Spleen (tissue), 11 donors: ENCODE results near the gene FSIP1. TPM values are rescaled to one million over a fixed set of nuclear protein-coding genes. Genes with fewer than 3 reads are reported as not detected.

ENCODE experiments used
- DNase-seq: peaks from one replicate; pipeline ENCODE4 v3.0.0-alpha.2; 2020
- H3K27ac ChIP-seq, 8 donors: fragments of 200-600 bp; sonication (generic) in 7 of 8; 1 replicate in 4 of 8; 2 replicates in 4 of 8; pipeline versions ENCODE4 v1.5.0 to v1.8.0; 2016 to 2021; ENCODE audit warnings: inconsistent platforms in 4 of 8, mild to moderate bottlenecking in 4 of 8, moderate library complexity in 1 of 8
- H3K27me3 ChIP-seq, 7 donors: fragments of 200-600 bp; sonication (generic) in 6 of 7; replicated peaks in 1 of 7; 1 replicate in 4 of 7; 2 replicates in 3 of 7; pipeline versions ENCODE4 v1.5.0 to v1.8.0; 2016 to 2021; ENCODE audit warnings: inconsistent platforms in 3 of 7, mild to moderate bottlenecking in 1 of 7
- H3K36me3 ChIP-seq, 6 donors: fragments of 200-600 bp; sonication (generic) in 5 of 6; 1 replicate in 4 of 6; 2 replicates in 2 of 6; pipeline versions ENCODE4 v1.5.0 to v1.8.0; 2016 to 2021; ENCODE audit warnings: inconsistent platforms in 2 of 6
- H3K4me1 ChIP-seq, 6 donors: fragments of 200-600 bp; sonication (generic) in 5 of 6; 1 replicate in 3 of 6; 2 replicates in 3 of 6; pipeline versions ENCODE4 v1.5.0 to v1.8.0; 2016 to 2021; ENCODE audit warnings: inconsistent platforms in 3 of 6
- H3K4me3 ChIP-seq, 8 donors: fragments of 200-600 bp; sonication (generic) in 7 of 8; 1 replicate in 4 of 8; 2 replicates in 4 of 8; pipeline versions ENCODE4 v1.5.0 to v1.8.0; 2016 to 2021; ENCODE audit warnings: inconsistent platforms in 4 of 8, mild to moderate bottlenecking in 4 of 8, moderate library complexity in 2 of 8
- H3K9me3 ChIP-seq, 8 donors: fragments of 200-600 bp; sonication (generic) in 7 of 8; 1 replicate in 4 of 8; 2 replicates in 4 of 8; pipeline versions ENCODE4 v1.5.0 to v1.8.0; 2016 to 2021; ENCODE audit warnings: inconsistent platforms in 4 of 8
- CTCF ChIP-seq, 11 experiments: fragments of 200-600 bp in 7 of 11; fragments of 450-650 bp in 4 of 11; sonication (generic) in 4 of 11; IDR thresholded peaks in 8 of 11; conservative IDR thresholded peaks in 3 of 11; 1 replicate in 7 of 11; 2 replicates in 4 of 11; pipeline versions ENCODE4 v1.4.0 to v1.8.0; 2016 to 2021; ENCODE audit warnings: antibody characterized with exemption in 11 of 11, inconsistent platforms in 4 of 11, mild to moderate bottlenecking in 1 of 11
- POLR2A ChIP-seq, 3 donors: fragments of 450-650 bp; IDR thresholded peaks; one replicate each; pipeline ENCODE4 v1.5.1; 2017; ENCODE audit warnings: antibody characterized with exemption in 3 of 3, mild to moderate bottlenecking in 1 of 3
- POLR2AphosphoS5 ChIP-seq, 3 donors: sonication (generic); formaldehyde crosslinking; IDR thresholded peaks; one replicate each; pipeline ENCODE4 v1.5.1; 2017; ENCODE audit warnings: antibody characterized with exemption in 3 of 3
- WGBS, 5 donors: extraction: QIAGEN DNeasy Blood & Tissue Kit in 3 of 5; methylation state at CpG; one replicate each; pipeline versions ENCODE4 v1.1.5 to v1.1.7; 2013 to 2018; 5-methylcytosine and 5-hydroxymethylcytosine counted together
- intact Hi-C: fragments of 100-400 bp; cut with DNase I; formaldehyde crosslinking; loops from one replicate; pipeline ENCODE4 v1.15.0; 2023; ENCODE audit warnings: low total_unique reads
- polyA plus RNA-seq, 3 donors: library from polyadenylated mRNA; stranded (reverse); fragments of 200-250 nt; gene quantifications; one replicate each; pipeline ENCODE4 v1.2.1, GENCODE V29; 2013
- total RNA-seq, 7 donors: library from RNA; depleted of rRNA in 3 of 7; stranded (reverse); fragments of >200 nt in 3 of 7; fragmentation: NEBNext Ultra II Directional in 4 of 7; extraction: Animal tissue kit (Norgen Biotek cat#: 25700) in 4 of 7; gene quantifications; one replicate each; pipeline versions ENCODE4 v1.1.0 to v1.2.1, GENCODE V29; 2016 to 2021
- donor health status: healthy with polysubstance abuse.
- donor health status: DM: no; HTN: no; CAD: no; lungs with moderate emphysema.
- donor health status: DM: no; HTN: no; CAD: no.
- donor health status: Bipolar disorder and iron deficiency.
- donor health status: healthy.
- donor health status: DM: no; HTN: no; CAD: no.
- donor health status: DM: yes; HTN: yes; CAD: no.

FSIP1 gene
- total and polyA plus RNA-seq, 10 donors, result 0.09 to 2.3 (median 0.45) TPM

GRCh38 chr15:39793923-39794322 is 11.3 kb upstream of the FSIP1 start:
- intact Hi-C loops, result no loop called here
- DNase-seq, result no peak

GRCh38 chr15:39792844-39793335 is 10.2 kb upstream of the FSIP1 start:
- WGBS, 5 donors, result 2 to 13% (median 4%) methylated on average over 4 of the region's 4 CpGs
- no peak overlapping the region for H3K4me3 ChIP-seq
- no peaks in the 10 kb centered on the region for H3K9me3 ChIP-seq
- no peak for DNase-seq
- H3K4me1 ChIP-seq, result peaks cover 0 to 8% (median 0%) of the 10 kb centered on the region in 6 donors
- H3K36me3 ChIP-seq, result no peaks in the 10 kb centered on the region
- H3K27me3 ChIP-seq, result peaks cover 0 to 19% (median 0%) of the 10 kb centered on the region in 7 donors
- no peak for TF ChIP-seq CTCF (IDR thresholded peaks at IDR 0.05 in 8 of 11, conservative IDR thresholded peaks at IDR 0.05 in 3 of 11)
- intact Hi-C loops, result no loop called here
- no peak overlapping the region for H3K27ac ChIP-seq

More at GRCh38 chr15:39793923-39794322, 11.3 kb upstream of the FSIP1 start:
- H3K27ac ChIP-seq, result no peak overlapping the region
- H3K9me3 ChIP-seq, result no peaks in the 10 kb centered on the region
- WGBS, 5 donors, result 92 to 97% (median 94%) methylated on average over 4 of the region's 4 CpGs
- no peaks in the 10 kb centered on the region for H3K36me3 ChIP-seq
- TF ChIP-seq POLR2AphosphoS5 (IDR thresholded peaks at IDR 0.05) (no peak), CTCF (IDR thresholded peaks at IDR 0.05 in 8 of 11, conservative IDR thresholded peaks at IDR 0.05 in 3 of 11) (no peak), POLR2A (IDR thresholded peaks at IDR 0.05) (no peak)
- no peaks in the 10 kb centered on the region for H3K4me1 ChIP-seq
- peaks cover 0 to 19% (median 0%) of the 10 kb centered on the region in 7 donors for H3K27me3 ChIP-seq
- H3K4me3 ChIP-seq, result no peak overlapping the region

- H3K4me3 ChIP-seq, result no peak overlapping the region
- H3K36me3 ChIP-seq, result no peaks in the 10 kb centered on the region
- H3K27me3 ChIP-seq, result peaks cover 0 to 19% (median 0%) of the 10 kb centered on the region in 7 donors
- DNase-seq, result no peak
- H3K4me1 ChIP-seq, result peaks cover 0 to 9% (median 0%) of the 10 kb centered on the region in 6 donors
- no peaks in the 10 kb centered on the region for H3K9me3 ChIP-seq
- H3K27ac ChIP-seq, result no peak overlapping the region
- WGBS, 5 donors, result 78 to 90% (median 84%) methylated on average over 5 of the region's 5 CpGs
- intact Hi-C loops, result no loop called here
- no peak for TF ChIP-seq CTCF (IDR thresholded peaks at IDR 0.05 in 8 of 11, conservative IDR thresholded peaks at IDR 0.05 in 3 of 11)
- TF ChIP-seq POLR2AphosphoS5 (IDR thresholded peaks at IDR 0.05), result no peak
- no peak for TF ChIP-seq POLR2A (IDR thresholded peaks at IDR 0.05)
Observed at GRCh38 chr15:39792025-39792843, 9.6 kb upstream of the FSIP1 start.

- H3K9me3 ChIP-seq, result no peaks in the 10 kb centered on the region
- peaks cover 0 to 4% (median 0%) of the 10 kb centered on the region in 7 donors for H3K27me3 ChIP-seq
- TF ChIP-seq POLR2AphosphoS5 (IDR thresholded peaks at IDR 0.05) (no peak), CTCF (IDR thresholded peaks at IDR 0.05 in 8 of 11, conservative IDR thresholded peaks at IDR 0.05 in 3 of 11) (no peak), POLR2A (IDR thresholded peaks at IDR 0.05) (no peak)
- no peaks in the 10 kb centered on the region for H3K36me3 ChIP-seq
- peaks cover 0 to 31% (median 12%) of the 10 kb centered on the region in 6 donors for H3K4me1 ChIP-seq
- intact Hi-C loops, result loop anchor here (10.0 kb wide), 1 partner anchor 85 kb away; no protein-coding TSS in a partner anchor
- H3K27ac ChIP-seq, result no peak overlapping the region
- no peak for DNase-seq
- WGBS, 5 donors, result 40 to 74% (median 48%) methylated on average over 4 of the region's 4 CpGs
- H3K4me3 ChIP-seq, result no peak overlapping the region
Observed at GRCh38 chr15:39789736-39790135, 7.1 kb upstream of the FSIP1 start.
